HG03108 (cell line): Measurements from ENCODE around the gene ZNF334.

Experiments used
- ATAC-seq: cut with Tn5 transposase; IDR thresholded peaks from one replicate; pipeline ENCODE4 v1.9.1; 2021; ENCODE audit warnings: moderate library complexity; ENCODE audit not compliant: unreplicated experiment

Gene ZNF334

GRCh38 chr20:46488451-46488850 is 24.9 kb downstream of the ZNF334 start:
- no peak for ATAC-seq

DNA sequence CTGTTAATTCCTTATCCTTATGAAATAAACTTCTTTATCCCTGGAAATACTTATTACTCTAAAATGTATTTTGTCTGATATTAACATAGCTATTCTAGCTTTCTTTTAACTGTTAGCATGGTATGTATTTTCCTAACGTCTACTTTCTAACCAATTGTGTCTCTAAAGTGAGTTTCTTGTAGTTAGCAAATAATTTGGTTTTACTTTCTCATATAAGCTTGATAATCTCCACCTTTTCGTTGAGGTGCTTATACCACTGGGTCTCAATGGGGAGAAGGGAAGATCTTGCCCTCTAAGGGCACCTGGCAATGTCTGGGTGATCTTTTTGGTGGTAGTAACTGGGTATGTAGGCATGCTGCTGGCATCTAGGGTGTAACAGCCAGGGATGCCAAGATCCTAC is 25.7 kb downstream of the ZNF334 start:
- ATAC-seq: no peak

DNA sequence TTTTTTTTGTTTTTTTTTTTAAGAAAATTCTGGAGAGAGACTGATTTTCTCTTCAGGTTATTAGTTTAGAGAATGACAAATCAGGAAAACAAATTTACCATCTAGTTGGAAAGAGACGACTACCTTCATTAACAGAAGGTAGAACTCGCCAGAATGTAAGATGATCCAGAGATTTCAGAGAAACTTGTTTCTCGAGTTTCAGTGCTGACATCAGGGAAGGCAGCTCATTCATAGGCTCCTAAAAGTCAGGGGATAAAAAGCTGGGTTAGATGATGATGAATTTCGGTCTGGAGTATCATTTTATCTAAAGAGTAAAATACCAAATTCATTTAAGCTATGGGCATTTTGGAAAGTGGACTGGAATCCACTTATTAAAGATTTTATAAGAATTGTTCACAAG is 27.9 kb downstream of the ZNF334 start:
- no peak for ATAC-seq

GRCh38 chr20:46484954-46485353 is 28.4 kb downstream of the ZNF334 start:
- ATAC-seq: no peak

- ATAC-seq: no peak
Measured at GRCh38 chr20:46483879-46484278, 29.5 kb downstream of the ZNF334 start.

- ATAC-seq: no peak
Measured at GRCh38 chr20:46482864-46483263, 30.5 kb downstream of the ZNF334 start.

DNA sequence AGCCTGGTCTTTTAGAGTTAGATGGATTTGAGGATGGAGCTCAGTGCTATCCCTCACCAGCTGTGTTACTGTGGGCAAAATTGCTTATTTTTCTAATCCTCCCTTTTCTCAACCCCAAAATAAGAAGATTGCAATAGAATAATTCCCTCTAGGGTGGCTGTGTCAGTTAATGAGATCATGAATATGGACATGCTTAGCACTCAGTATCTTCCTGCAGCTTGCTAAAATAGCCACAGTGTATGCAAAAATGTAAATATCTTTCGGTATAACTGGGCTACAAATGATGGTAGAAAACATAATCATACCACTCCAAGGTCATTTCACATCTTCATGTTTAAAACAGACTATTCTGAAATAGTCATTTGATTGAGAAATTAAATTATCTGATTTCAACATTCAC is 35.7 kb downstream of the ZNF334 start:
- no peak for ATAC-seq

DNA sequence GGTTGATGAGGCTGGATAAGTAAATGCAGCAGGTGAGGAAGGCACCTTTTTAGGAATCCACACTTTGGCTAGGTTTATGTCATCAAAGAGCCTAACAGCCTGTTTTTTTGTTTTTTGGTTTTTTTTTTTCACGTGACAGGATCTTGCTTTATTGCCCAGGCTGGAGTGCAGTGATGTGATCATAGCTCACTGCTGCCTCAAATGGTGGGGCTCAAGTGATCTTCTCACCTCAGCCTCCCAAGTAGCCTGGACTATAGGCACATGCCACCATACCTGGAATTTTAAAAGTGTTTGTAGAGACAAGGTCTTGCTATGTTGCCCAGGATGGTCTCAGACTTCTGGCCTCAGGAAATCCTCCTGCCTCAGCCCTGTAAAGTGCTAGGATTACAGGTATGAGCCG is 36.1 kb downstream of the ZNF334 start:
- ATAC-seq: no peak

GRCh38 chr20:46468508-46468907 is 44.9 kb downstream of the ZNF334 start:
- no peak for ATAC-seq

DNA sequence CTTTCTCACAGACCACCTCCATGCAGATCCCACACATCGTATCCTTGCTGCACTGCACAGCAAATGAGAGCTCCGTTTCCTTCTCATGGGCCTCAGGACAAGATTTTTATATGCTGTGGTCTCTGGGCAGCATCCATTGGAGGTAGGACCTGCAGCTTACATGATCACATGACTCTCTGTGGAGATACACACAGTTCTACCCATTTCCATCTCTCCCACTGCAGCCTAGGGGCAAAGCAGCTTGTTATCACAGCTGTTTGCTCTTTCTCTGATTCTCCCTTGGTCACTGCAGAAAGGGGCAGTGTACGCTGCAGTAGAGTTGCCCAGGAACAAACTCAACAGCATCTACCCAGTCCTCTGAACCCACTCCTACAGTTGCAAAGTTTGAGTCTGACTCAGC is 48.9 kb downstream of the ZNF334 start:
- ATAC-seq: no peak

- no peak for ATAC-seq
Measured at GRCh38 chr20:46463852-46464251, 49.5 kb downstream of the ZNF334 start.

DNA sequence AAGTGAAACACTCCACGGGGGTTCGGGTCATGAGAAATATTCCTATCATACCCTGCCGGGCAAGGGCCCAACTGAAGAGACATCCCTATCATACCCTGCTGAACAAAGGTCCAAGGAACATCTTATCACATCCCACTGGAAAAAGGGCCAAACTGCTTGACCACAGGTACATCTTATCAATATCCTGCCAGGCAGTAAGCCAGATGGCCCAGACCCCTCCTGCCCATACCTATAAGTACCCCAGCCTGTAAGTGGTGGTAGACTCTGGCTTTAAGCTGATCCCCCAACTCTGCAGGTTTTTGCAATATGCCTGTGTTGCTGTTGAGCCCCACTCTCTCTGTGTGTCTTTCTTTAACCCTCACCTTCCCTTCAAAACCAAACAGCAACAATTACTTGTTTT is 51.6 kb downstream of the ZNF334 start:
- ATAC-seq: no peak

DNA sequence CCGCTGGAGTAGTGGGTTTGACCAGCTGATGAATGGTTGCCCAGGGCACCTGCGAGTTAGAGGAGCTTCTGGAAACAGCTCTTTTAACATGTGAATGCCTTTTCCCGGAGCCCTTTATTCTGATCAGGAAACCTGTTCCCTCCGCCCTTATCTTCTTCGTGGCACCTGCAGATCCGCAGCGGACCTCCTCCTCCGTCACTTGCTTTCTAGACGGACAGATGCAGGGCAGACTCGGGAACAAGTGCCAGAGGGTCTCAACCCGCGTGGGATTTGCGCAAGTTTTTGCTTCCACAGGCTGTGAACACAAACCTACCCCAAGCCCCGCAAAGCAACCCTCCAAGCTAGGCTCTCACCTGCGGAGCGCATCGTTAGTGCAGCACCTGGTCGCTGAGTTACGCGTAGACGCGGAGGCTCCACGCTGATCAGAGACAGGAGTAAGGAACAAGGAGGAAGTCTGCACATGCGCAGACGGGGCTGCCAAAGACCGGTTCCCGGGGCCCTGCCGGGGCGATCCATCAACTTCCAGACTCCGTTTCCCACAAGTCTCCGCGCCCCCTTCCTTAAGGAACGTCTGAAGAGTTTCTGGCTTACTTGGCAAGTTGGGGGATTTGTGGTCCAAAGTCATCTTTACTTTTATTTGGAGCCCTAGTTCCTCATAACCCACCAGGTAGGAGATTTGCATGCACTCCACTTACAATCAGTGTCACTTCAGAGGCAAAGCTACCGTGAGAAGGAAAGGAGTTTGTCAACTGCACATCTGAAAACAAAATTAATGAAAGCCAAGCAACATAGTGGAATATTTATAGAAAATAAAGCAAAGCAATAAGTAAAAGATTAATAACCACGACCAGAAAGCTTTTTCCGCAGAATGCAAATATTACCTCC is 54.3 kb downstream of the ZNF334 start:
- no peak for ATAC-seq

DNA sequence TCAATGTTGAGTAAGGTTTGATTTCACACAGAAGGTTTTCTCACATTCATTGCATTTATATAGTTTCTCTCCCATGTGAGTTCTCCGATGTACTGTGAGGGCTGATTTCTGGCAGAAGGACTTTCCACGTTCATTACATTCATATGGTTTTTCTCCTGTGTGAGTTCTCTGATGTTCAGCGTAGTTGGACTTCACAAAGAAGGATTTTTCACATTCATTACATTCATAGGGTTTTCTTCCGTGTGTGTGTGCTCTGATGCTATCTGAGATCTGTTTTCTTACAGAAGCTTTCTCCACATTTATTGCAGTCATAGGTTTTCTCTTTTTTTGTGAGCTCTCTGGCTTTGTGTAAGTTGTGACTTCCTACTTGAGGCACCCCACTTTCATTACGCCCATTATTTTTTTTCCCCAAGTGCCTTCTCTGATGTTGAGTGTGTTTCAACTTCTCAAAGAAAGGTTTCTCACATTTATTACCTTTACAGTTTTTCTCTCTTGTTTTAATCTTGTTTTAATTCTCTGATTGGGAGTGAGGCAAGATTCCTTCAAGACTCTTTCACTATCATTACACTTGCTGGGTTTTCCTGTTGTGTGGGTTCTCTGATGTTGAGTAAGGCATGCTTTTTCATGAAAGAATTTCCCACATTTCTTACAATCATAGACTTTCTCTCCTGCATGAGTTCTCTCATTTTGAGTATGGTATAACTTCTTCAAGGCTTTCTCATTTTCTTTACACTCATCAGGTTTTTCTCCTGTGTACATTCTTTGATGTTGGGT is 56.9 kb downstream of the ZNF334 start:
- ATAC-seq: no peak

DNA sequence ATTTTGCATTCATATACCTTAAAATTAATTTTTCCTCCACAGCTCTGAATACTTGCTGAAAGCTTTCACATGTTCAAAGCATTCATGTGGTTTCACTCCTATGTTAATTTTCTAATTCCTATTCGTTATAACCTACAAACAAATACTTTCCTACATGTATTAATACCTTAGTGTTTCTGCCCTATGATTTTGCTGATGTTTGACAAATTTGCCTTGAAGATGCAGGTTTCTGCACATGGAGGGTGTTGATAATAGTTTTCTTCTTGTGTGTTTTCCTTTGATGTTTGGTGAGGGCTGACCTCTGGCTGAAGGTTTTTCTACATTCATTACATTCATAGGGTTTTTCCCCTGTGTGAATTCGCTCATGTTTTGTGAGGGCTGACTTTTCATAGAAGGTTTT is 57.6 kb downstream of the ZNF334 start:
- no peak for ATAC-seq
